Neuron (in vitro differentiated cells): ENCODE measurements around the gene ALDOC.

Source experiments
- H2AFZ ChIP-seq: one replicate; pipeline ENCODE4 v1.6.1; 2013; ENCODE audit warnings: low read depth, mild to moderate bottlenecking, inconsistent platforms, low read length, moderate library complexity
- H3K27me3 ChIP-seq: one replicate; pipeline ENCODE4 v1.6.1; 2013; ENCODE audit warnings: low read length; ENCODE audit not compliant: insufficient read depth
- H3K36me3 ChIP-seq: one replicate; pipeline ENCODE4 v1.6.1; 2013; ENCODE audit warnings: low read length; ENCODE audit not compliant: insufficient read depth
- H3K4me1 ChIP-seq: one replicate; pipeline ENCODE4 v1.6.1; 2013; ENCODE audit warnings: low read length; ENCODE audit not compliant: insufficient read depth
- H3K4me3 ChIP-seq: 2 replicates; pipeline ENCODE4 v1.5.1; 2013; ENCODE audit warnings: mild to moderate bottlenecking, low read length, moderate library complexity
- H3K9me3 ChIP-seq: one replicate; pipeline ENCODE4 v1.6.1; 2013; ENCODE audit warnings: low read length

Gene ALDOC

GRCh38 chr17:28599311-28600184 is 22.9 kb upstream of the ALDOC start:
- H2AFZ ChIP-seq: peak overlapping the region; percentile 83
- H3K9me3 ChIP-seq: no peaks in the 10 kb centered on the region
- peaks cover 10% of the 10 kb centered on the region for H3K36me3 ChIP-seq
- no peaks in the 10 kb centered on the region for H3K27me3 ChIP-seq
- peak overlapping the region; percentile 89 for H3K4me3 ChIP-seq
- H3K4me1 ChIP-seq: peaks cover 15% of the 10 kb centered on the region

- Histone ChIP-seq H3K36me3 (peaks cover 12% of the 10 kb centered on the region), H3K27me3 (no peaks in the 10 kb centered on the region), H3K4me3 (peak within 1 kb of the TSS; percentile 89), H3K4me1 (peaks cover 15% of the 10 kb centered on the region), H3K9me3 (no peaks in the 10 kb centered on the region), H2AFZ (peak within 1 kb of the TSS; percentile 83)
These were observed 22.2 kb upstream of the ALDOC start, which contains the start of gene SPAG5 for GRCh38 chr17:28598799-28599310. Gene SPAG5, minus strand, starts transcription at chr17:28599025. Its CDS starts 79 bp downstream, at chr17:28598946.

- Histone ChIP-seq H3K36me3 (peaks cover 12% of the 10 kb centered on the region), H3K9me3 (no peaks in the 10 kb centered on the region), H3K4me1 (peaks cover 15% of the 10 kb centered on the region), H3K4me3 (peak overlapping the region; percentile 89), H2AFZ (peak overlapping the region; percentile 83), H3K27me3 (no peaks in the 10 kb centered on the region)
These were observed 21.7 kb upstream of the ALDOC start for GRCh38 chr17:28598389-28598788.

GRCh38 chr17:28597606-28598383 is 21.1 kb upstream of the ALDOC start:
- Histone ChIP-seq H2AFZ (peak overlapping the region; percentile 83), H3K4me3 (peak overlapping the region; percentile 89), H3K36me3 (peaks cover 18% of the 10 kb centered on the region), H3K27me3 (no peaks in the 10 kb centered on the region), H3K4me1 (peaks cover 15% of the 10 kb centered on the region), H3K9me3 (no peaks in the 10 kb centered on the region)

GRCh38 chr17:28592260-28592659 is 15.6 kb upstream of the ALDOC start:
- Histone ChIP-seq H3K36me3 (peaks cover 58% of the 10 kb centered on the region), H2AFZ (no peak overlapping the region), H3K27me3 (no peaks in the 10 kb centered on the region), H3K9me3 (no peaks in the 10 kb centered on the region), H3K4me3 (no peak overlapping the region), H3K4me1 (no peaks in the 10 kb centered on the region)

- H3K27me3 ChIP-seq: no peaks in the 10 kb centered on the region
- H3K4me3 ChIP-seq: no peak overlapping the region
- H2AFZ ChIP-seq: no peak overlapping the region
- H3K9me3 ChIP-seq: no peaks in the 10 kb centered on the region
- H3K4me1 ChIP-seq: no peaks in the 10 kb centered on the region
- peaks cover 77% of the 10 kb centered on the region for H3K36me3 ChIP-seq
These were observed 9.2 kb upstream of the ALDOC start for GRCh38 chr17:28585851-28586250.

- no peak overlapping the region for H3K4me3 ChIP-seq
- H2AFZ ChIP-seq: no peak overlapping the region
- no peaks in the 10 kb centered on the region for H3K27me3 ChIP-seq
- H3K36me3 ChIP-seq: peaks cover 80% of the 10 kb centered on the region
- no peaks in the 10 kb centered on the region for H3K9me3 ChIP-seq
- no peaks in the 10 kb centered on the region for H3K4me1 ChIP-seq
These were observed 7.7 kb upstream of the ALDOC start for GRCh38 chr17:28584434-28584833.

- Histone ChIP-seq H3K27me3 (no peaks in the 10 kb centered on the region), H3K36me3 (peaks cover 85% of the 10 kb centered on the region)
These were observed 5.8 kb upstream of the ALDOC start for GRCh38 chr17:28582513-28582912.

GRCh38 chr17:28580959-28581358 is 4.3 kb upstream of the ALDOC start:
- H3K27me3 ChIP-seq: no peaks in the 10 kb centered on the region
- H3K4me1 ChIP-seq: no peaks in the 10 kb centered on the region
- peaks cover 86% of the 10 kb centered on the region for H3K36me3 ChIP-seq
- H2AFZ ChIP-seq: no peak overlapping the region
- H3K9me3 ChIP-seq: no peaks in the 10 kb centered on the region
- H3K4me3 ChIP-seq: no peak overlapping the region

More at GRCh38 chr17:28582513-28582912, 5.8 kb upstream of the ALDOC start:
- Histone ChIP-seq H3K9me3 (no peaks in the 10 kb centered on the region), H3K4me3 (no peak overlapping the region), H2AFZ (no peak overlapping the region), H3K4me1 (no peaks in the 10 kb centered on the region)

GRCh38 chr17:28579526-28579925 is 2.8 kb upstream of the ALDOC start:
- H2AFZ ChIP-seq: no peak overlapping the region
- peaks cover 72% of the 10 kb centered on the region for H3K36me3 ChIP-seq
- no peaks in the 10 kb centered on the region for H3K9me3 ChIP-seq
- H3K27me3 ChIP-seq: no peaks in the 10 kb centered on the region
- H3K4me3 ChIP-seq: no peak overlapping the region
- no peaks in the 10 kb centered on the region for H3K4me1 ChIP-seq

GRCh38 chr17:28578246-28579195 is 1.8 kb upstream of the ALDOC start:
- Histone ChIP-seq H3K36me3 (peaks cover 62% of the 10 kb centered on the region), H3K4me1 (no peaks in the 10 kb centered on the region), H3K4me3 (no peak overlapping the region), H3K27me3 (no peaks in the 10 kb centered on the region), H3K9me3 (no peaks in the 10 kb centered on the region), H2AFZ (no peak overlapping the region)

GRCh38 chr17:28577466-28577824 is 750 bp upstream of the ALDOC start:
- no peak overlapping the region for H2AFZ ChIP-seq
- H3K9me3 ChIP-seq: no peaks in the 10 kb centered on the region
- H3K4me1 ChIP-seq: peaks cover 1% of the 10 kb centered on the region
- no peaks in the 10 kb centered on the region for H3K27me3 ChIP-seq
- peaks cover 51% of the 10 kb centered on the region for H3K36me3 ChIP-seq
- no peak overlapping the region for H3K4me3 ChIP-seq
